Duodenal mucosa (tissue), 2 donors: ENCODE data around the gene GDF7.

Source experiments
- H3K27ac ChIP-seq: one replicate; pipeline ENCODE4 v1.7.0; 2013; ENCODE audit warnings: low read depth, low read length
- H3K27me3 ChIP-seq, 2 donors: one replicate each; pipeline ENCODE4 v1.7.0; 2013; ENCODE audit warnings: low read length in 2 of 2, control low read depth in 1 of 2; ENCODE audit not compliant: insufficient read depth in 2 of 2, control insufficient read depth in 1 of 2
- H3K36me3 ChIP-seq, 2 donors: one replicate each; pipeline ENCODE4 v1.7.0; 2013; ENCODE audit warnings: low read length in 2 of 2, control low read depth in 1 of 2; ENCODE audit not compliant: insufficient read depth in 2 of 2, control insufficient read depth in 1 of 2
- H3K4me1 ChIP-seq, 2 donors: one replicate each; pipeline ENCODE4 v1.7.0; 2013; ENCODE audit warnings: low read length in 2 of 2, control low read depth in 1 of 2; ENCODE audit not compliant: insufficient read depth in 2 of 2, control insufficient read depth in 1 of 2
- H3K4me3 ChIP-seq, 2 donors: one replicate each; pipeline ENCODE4 v1.7.0; 2013; ENCODE audit warnings: low read length in 2 of 2, low read depth in 1 of 2
- H3K9ac ChIP-seq, 2 donors: one replicate each; pipeline ENCODE4 v1.7.0; 2013; ENCODE audit warnings: low read length in 2 of 2, low read depth in 1 of 2
- H3K9me3 ChIP-seq, 2 donors: one replicate each; pipeline ENCODE4 v1.7.0; 2013; ENCODE audit warnings: low read length in 2 of 2, control low read depth in 1 of 2; ENCODE audit not compliant: control insufficient read depth in 1 of 2

Gene GDF7

GRCh38 chr2:20667151-20667530 is 197 bp downstream of the GDF7 start:
- Histone ChIP-seq H3K27ac (no peak overlapping the region), H3K9ac (no peak overlapping the region), H3K27me3 (peaks cover 88% of the 10 kb centered on the region in 2 donors), H3K36me3 (no peaks in the 10 kb centered on the region), H3K4me3 (peak overlapping the region in 1 of 2 donors; percentile 48), H3K9me3 (no peaks in the 10 kb centered on the region), H3K4me1 (peaks cover 13 to 31% of the 10 kb centered on the region in 2 donors)

DNA sequence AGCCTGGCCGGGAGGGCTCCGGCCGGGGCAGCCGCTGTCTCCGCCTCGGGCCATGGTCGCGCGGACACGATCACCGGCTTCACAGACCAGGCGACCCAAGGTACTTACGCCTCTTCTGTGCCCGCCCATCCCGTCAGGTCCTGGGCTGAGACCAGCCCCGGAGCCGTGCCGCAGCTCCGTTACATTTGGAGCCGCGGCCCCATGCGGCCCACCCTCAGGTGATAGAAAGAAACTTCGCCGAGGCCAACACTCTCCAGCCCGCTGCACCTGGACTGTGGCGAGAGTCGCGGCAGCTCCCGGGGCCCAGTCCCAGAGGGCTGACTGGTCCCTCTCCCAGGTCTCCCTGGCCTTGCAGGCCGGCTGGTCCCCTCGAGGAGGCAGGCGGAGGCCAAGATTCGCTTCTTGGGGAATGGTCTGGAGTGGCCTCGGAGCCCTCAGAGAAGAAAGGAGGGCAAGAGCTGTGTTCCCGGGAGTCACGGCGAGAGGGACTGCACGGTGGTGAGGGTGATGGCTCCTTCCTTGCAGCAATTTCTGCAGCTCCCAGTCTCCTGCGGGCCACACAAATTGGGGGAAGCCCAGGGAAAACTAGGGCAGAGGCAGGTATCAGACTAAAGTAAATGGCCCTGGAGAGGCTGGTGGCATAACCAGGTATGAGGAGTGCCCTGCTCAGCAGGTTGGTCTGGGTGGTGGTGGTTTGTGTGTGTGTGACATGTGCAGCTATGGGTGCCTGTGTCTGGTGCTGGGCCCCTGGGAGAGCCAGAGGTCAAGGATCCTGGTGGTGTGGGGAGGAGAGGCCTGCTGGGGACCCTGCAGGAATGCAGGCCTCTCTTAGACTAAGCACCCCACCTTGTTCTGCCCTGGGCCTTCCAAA is 822 bp downstream of the GDF7 start:
- Histone ChIP-seq H3K9ac (no peak overlapping the region), H3K4me3 (peak overlapping the region; percentile 29 to 48), H3K9me3 (no peaks in the 10 kb centered on the region), H3K27me3 (peaks cover 88% of the 10 kb centered on the region in 2 donors), H3K4me1 (peaks cover 13 to 31% of the 10 kb centered on the region in 2 donors), H3K27ac (no peak overlapping the region), H3K36me3 (no peaks in the 10 kb centered on the region)

DNA sequence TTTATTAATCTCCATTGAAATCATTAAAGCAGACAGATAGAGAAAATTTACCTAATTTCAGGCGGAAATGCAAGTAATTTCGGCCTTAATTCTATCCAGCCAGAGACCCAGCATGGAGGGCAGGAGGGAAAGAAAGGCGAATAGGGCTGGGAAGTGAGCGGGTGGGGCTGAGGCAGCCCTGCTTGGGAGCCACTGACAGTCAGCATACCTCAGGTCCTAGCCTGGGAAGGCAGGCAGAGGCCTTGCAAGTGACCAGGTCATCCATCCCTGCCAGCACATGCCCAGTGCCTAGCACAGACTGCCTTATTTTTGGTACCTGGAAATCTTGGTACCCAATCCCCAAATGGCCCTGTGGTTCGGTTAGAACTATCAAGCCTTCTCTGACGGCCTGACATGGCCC is 1.5 kb downstream of the GDF7 start:
- Histone ChIP-seq H3K9me3 (no peaks in the 10 kb centered on the region), H3K27ac (no peak overlapping the region), H3K36me3 (no peaks in the 10 kb centered on the region), H3K27me3 (peaks cover 87 to 88% of the 10 kb centered on the region in 2 donors), H3K4me1 (peaks cover 13 to 31% of the 10 kb centered on the region in 2 donors), H3K4me3 (no peak overlapping the region), H3K9ac (no peak overlapping the region)

DNA sequence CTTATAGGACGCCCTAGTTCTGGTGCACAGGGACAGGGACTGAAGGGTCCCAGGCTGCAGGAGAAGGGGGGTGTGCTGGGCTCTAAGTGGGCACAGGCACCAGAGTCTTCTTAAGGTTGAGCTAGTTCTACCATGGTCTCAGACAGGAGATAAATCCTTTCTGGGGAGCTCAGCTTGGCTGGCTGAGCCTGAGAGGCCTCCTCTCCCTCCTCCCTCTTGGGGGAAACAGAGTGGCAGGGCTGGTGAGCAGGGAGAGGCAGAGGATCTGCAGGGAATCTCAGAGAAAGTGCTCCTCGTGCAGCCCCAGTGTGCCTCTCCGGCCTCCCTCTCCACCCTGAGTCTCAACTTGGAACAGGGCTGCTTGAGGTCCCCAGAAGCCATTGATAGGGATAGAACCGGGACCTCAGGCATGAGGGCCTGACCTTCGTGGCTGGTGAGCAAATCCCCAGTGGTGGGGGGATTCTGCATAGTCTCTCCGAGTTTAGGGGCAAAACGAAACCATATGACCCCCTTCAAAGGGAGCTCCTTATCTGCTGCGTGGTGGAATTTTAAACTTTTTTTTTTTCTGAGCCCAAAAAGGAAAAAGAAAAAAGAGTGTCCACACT is 2.0 kb downstream of the GDF7 start:
- Histone ChIP-seq H3K9me3 (no peaks in the 10 kb centered on the region), H3K4me3 (no peak overlapping the region), H3K36me3 (no peaks in the 10 kb centered on the region), H3K27ac (no peak overlapping the region), H3K27me3 (peaks cover 86 to 88% of the 10 kb centered on the region in 2 donors), H3K4me1 (peaks cover 13 to 31% of the 10 kb centered on the region in 2 donors), H3K9ac (no peak overlapping the region)

DNA sequence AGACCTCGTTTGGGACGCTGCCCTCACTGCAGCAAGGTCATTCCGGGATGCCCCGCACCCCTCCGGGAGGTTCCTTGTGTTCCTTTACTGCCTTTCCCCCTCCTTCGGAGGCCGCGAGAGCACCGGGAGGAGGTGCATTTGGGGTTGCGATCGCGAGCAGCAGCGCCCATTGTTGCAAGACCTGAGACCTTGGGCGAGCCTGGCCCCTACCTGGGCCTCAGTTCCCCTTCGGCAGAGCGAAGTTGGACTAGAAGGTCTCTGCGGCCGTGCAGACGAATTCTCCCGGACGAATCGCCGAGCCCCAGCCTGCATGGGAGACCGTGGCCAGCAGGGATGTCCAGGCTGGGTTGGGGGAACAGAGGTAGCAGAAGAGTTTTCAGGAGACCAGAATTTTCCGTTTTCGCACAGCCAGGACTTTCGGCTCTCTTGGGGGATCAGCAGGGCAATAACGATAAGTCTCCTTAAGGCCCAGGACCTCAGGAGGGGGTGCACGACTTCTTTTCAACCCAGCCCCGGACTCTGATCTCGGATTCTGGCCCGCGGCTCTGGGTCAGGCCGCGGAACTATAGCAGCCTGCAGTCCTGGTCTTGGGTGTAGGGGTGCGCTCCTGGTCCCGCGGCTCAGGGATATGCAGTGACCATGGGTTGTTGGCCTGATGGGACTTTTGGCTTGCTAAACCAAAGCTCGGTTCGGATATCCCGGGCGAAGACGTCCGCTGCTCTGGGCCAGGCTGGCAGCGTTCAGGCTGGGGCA is 2.8 kb downstream of the GDF7 start:
- Histone ChIP-seq H3K4me3 (no peak overlapping the region), H3K36me3 (no peaks in the 10 kb centered on the region), H3K9me3 (no peaks in the 10 kb centered on the region), H3K27ac (no peak overlapping the region), H3K9ac (no peak overlapping the region), H3K27me3 (peaks cover 85 to 88% of the 10 kb centered on the region in 2 donors), H3K4me1 (peaks cover 13 to 31% of the 10 kb centered on the region in 2 donors)

GRCh38 chr2:20670315-20671035 is 3.5 kb downstream of the GDF7 start:
- Histone ChIP-seq H3K4me1 (peaks cover 17 to 34% of the 10 kb centered on the region in 2 donors), H3K27ac (no peak overlapping the region), H3K4me3 (no peak overlapping the region), H3K27me3 (peaks cover 77 to 80% of the 10 kb centered on the region in 2 donors), H3K9me3 (no peaks in the 10 kb centered on the region), H3K9ac (no peak overlapping the region), H3K36me3 (no peaks in the 10 kb centered on the region)

DNA sequence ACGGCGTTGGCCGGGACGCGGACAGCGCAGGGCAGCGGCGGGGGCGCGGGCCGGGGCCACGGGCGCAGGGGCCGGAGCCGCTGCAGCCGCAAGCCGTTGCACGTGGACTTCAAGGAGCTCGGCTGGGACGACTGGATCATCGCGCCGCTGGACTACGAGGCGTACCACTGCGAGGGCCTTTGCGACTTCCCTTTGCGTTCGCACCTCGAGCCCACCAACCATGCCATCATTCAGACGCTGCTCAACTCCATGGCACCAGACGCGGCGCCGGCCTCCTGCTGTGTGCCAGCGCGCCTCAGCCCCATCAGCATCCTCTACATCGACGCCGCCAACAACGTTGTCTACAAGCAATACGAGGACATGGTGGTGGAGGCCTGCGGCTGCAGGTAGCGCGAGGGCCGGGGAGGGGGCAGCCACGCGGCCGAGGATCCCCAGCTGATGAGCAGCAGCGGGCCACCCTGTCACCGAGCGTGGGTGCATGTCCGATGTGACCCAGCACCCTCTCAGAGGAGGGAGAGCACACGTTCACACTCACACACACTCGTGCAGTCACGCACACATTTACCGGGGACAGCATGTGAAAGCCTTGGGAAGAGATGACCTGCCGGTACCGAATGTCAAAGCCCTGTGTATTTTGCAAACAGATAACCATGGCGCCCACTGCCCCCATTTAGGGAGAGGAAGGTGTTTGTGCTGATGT is 4.2 kb downstream of the GDF7 start:
- Histone ChIP-seq H3K27ac (no peak overlapping the region), H3K4me1 (peaks cover 21 to 34% of the 10 kb centered on the region in 2 donors), H3K27me3 (peaks cover 70 to 73% of the 10 kb centered on the region in 2 donors), H3K9ac (no peak overlapping the region), H3K4me3 (no peak overlapping the region), H3K36me3 (no peaks in the 10 kb centered on the region), H3K9me3 (no peaks in the 10 kb centered on the region)

GRCh38 chr2:20671736-20672080 is 4.8 kb downstream of the GDF7 start:
- Histone ChIP-seq H3K9ac (no peak overlapping the region), H3K9me3 (no peaks in the 10 kb centered on the region), H3K4me1 (peaks cover 26 to 34% of the 10 kb centered on the region in 2 donors), H3K27me3 (peaks cover 65 to 68% of the 10 kb centered on the region in 2 donors), H3K36me3 (no peaks in the 10 kb centered on the region), H3K27ac (no peak overlapping the region), H3K4me3 (no peak overlapping the region)

- Histone ChIP-seq H3K9me3 (no peaks in the 10 kb centered on the region), H3K4me1 (peaks cover 28 to 38% of the 10 kb centered on the region in 2 donors), H3K9ac (no peak overlapping the region), H3K4me3 (no peak overlapping the region), H3K27ac (no peak overlapping the region), H3K27me3 (peaks cover 64 to 68% of the 10 kb centered on the region in 2 donors), H3K36me3 (no peaks in the 10 kb centered on the region)
Measured at GRCh38 chr2:20672201-20672951, 5.4 kb downstream of the GDF7 start.
